GM12878 (cell line): ENCODE measurements around the gene AKT3.

Source experiments
- BHLHE40 ChIP-seq, 2 experiments: fragments of 450-650 bp in 1 of 2; IDR thresholded peaks; 2 replicates each; pipeline ENCODE4 v1.6.1; 2011 to 2017; ENCODE audit warnings: low read depth in 2 of 2, borderline replicate concordance in 1 of 2, improper control_type of control experiment in 1 of 2, low read length in 1 of 2, mild to moderate bottlenecking in 1 of 2
- BMI1 ChIP-seq: fragments of 450-650 bp; IDR thresholded peaks from 2 replicates; pipeline ENCODE4 v1.6.1; 2016; ENCODE audit warnings: mild to moderate bottlenecking, moderate library complexity, borderline replicate concordance
- CEBPB ChIP-seq, 2 experiments: fragments of 150-350 bp in 1 of 2; IDR thresholded peaks; 2 replicates each; pipeline ENCODE4 v1.6.1; 2012 to 2014; ENCODE audit warnings: low read depth in 2 of 2, low read length in 2 of 2, borderline replicate concordance in 1 of 2, inconsistent platforms in 1 of 2
- ESRRA ChIP-seq: IDR thresholded peaks from 2 replicates; pipeline ENCODE4 v1.6.1; 2012; ENCODE audit warnings: mild to moderate bottlenecking, low read length, improper control_type of control experiment
- EZH2 ChIP-seq: IDR thresholded peaks from 2 replicates; pipeline ENCODE4 v1.6.1; 2012; ENCODE audit warnings: low read depth, mild to moderate bottlenecking, control low read depth, inconsistent platforms, low read length, borderline replicate concordance; ENCODE audit not compliant: control insufficient read depth
- GABPA ChIP-seq: IDR thresholded peaks from 2 replicates; pipeline ENCODE4 v1.6.1; 2014; ENCODE audit warnings: antibody characterized with exemption, low read depth, mild to moderate bottlenecking, inconsistent platforms
- LARP7 ChIP-seq: fragments of 450-650 bp; IDR thresholded peaks from 2 replicates; pipeline ENCODE4 v1.6.1; 2017; ENCODE audit warnings: mild to moderate bottlenecking
- MXI1 ChIP-seq: fragments of 150-350 bp; IDR thresholded peaks from 2 replicates; pipeline ENCODE4 v1.6.1; 2011; ENCODE audit warnings: low read depth, mild to moderate bottlenecking, inconsistent platforms, low read length, improper control_type of control experiment
- POLR2A ChIP-seq: IDR thresholded peaks from 2 replicates; pipeline ENCODE4 v1.6.1; 2011; ENCODE audit warnings: low read depth, mild to moderate bottlenecking, low read length
- ZNF217 ChIP-seq: fragments of 450-650 bp; IDR thresholded peaks from 2 replicates; pipeline ENCODE4 v1.6.1; 2017; ENCODE audit warnings: antibody characterized with exemption, mild to moderate bottlenecking
- TF ChIP-seq, protein P1 (sequence below), 3 experiments: IDR thresholded peaks in 2 of 3; conservative IDR thresholded peaks in 1 of 3; 2 replicates each; pipeline ENCODE4 v1.5.1; 2011; ENCODE audit warnings: low read depth in 3 of 3, low read length in 3 of 3, mild to moderate bottlenecking in 3 of 3, control low read depth in 2 of 3, moderate library complexity in 2 of 3, inconsistent platforms in 1 of 3, mixed read lengths in 1 of 3; ENCODE audit not compliant: control insufficient read depth in 2 of 3, insufficient read depth in 1 of 3; ENCODE audit errors: extremely low read depth in 1 of 3

DNA sequence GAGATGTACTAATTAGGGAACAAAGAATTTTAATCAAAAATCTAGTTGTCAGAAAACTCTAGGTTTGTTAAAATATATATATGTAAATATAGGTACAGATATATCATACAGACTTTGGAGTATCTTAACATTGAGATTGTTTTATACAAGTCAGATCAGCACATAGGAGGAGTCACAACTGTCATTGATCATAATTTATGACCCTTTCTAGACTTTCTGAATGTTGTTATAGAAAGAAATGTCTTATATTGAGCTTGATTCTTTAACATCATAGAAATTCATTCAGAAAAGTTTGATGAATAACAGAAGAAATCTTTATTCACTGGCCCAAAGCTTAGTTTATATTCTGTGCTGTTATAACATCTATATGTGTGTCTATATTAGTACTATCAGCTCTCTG, 408.4 kb downstream of the AKT3 start:
- no peak for TF ChIP-seq BHLHE40 (IDR thresholded peaks at IDR 0.05; ENCODE audit: borderline replicate concordance in 1 of 2, low read depth in 2 of 2, low read length in 1 of 2)
- TF ChIP-seq EZH2 = no peak
- TF ChIP-seq, protein P1, sequence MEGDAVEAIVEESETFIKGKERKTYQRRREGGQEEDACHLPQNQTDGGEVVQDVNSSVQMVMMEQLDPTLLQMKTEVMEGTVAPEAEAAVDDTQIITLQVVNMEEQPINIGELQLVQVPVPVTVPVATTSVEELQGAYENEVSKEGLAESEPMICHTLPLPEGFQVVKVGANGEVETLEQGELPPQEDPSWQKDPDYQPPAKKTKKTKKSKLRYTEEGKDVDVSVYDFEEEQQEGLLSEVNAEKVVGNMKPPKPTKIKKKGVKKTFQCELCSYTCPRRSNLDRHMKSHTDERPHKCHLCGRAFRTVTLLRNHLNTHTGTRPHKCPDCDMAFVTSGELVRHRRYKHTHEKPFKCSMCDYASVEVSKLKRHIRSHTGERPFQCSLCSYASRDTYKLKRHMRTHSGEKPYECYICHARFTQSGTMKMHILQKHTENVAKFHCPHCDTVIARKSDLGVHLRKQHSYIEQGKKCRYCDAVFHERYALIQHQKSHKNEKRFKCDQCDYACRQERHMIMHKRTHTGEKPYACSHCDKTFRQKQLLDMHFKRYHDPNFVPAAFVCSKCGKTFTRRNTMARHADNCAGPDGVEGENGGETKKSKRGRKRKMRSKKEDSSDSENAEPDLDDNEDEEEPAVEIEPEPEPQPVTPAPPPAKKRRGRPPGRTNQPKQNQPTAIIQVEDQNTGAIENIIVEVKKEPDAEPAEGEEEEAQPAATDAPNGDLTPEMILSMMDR (IDR thresholded peaks at IDR 0.05 in 2 of 3, conservative IDR thresholded peaks at IDR 0.05 in 1 of 3; ENCODE audit: control insufficient read depth in 2 of 3, extremely low read depth in 1 of 3, insufficient read depth in 1 of 3, low read depth in 3 of 3, low read length in 3 of 3) = no peak
- TF ChIP-seq BMI1 = no peak
- TF ChIP-seq ESRRA = no peak
- no peak for TF ChIP-seq POLR2A
- no peak for TF ChIP-seq CEBPB (IDR thresholded peaks at IDR 0.05; ENCODE audit: borderline replicate concordance in 1 of 2, low read depth in 2 of 2, low read length in 2 of 2)
- no peak for TF ChIP-seq ZNF217
- TF ChIP-seq LARP7 = no peak
- no peak for TF ChIP-seq GABPA
- TF ChIP-seq MXI1 = no peak
